HepG2 (cell line): ENCODE data around the gene GADD45A. TPM values are rescaled to one million over a fixed set of nuclear protein-coding genes. Genes with fewer than 3 reads are reported as not detected.

Source experiments
- GATAD1 ChIP-seq: IDR thresholded peaks from 2 replicates; pipeline ENCODE4 v1.6.1; 2016; ENCODE audit warnings: missing genetic modification reagents, missing compliant biosample characterization
- GTF3A ChIP-seq: sonication (generic); formaldehyde crosslinking; conservative IDR thresholded peaks from 2 replicates; pipeline ENCODE4 v1.4.0; 2020; ENCODE audit warnings: mild to moderate bottlenecking, missing genetic modification reagents
- ISL2 ChIP-seq: sonication (generic); formaldehyde crosslinking; IDR thresholded peaks from 2 replicates; pipeline ENCODE4 v1.5.0; 2020; ENCODE audit warnings: missing genetic modification reagents
- LCORL ChIP-seq, 2 experiments: fragments of 450-650 bp in 1 of 2; sonication (generic) in 1 of 2; formaldehyde crosslinking in 1 of 2; IDR thresholded peaks; 2 replicates each; pipeline versions ENCODE4 v1.5.0 to v1.6.1; 2017 to 2020; ENCODE audit warnings: antibody characterized with exemption in 1 of 2, missing genetic modification reagents in 1 of 2
- MED13 ChIP-seq: sonication (generic); formaldehyde crosslinking; IDR thresholded peaks from 2 replicates; pipeline ENCODE4 v1.5.0; 2020; ENCODE audit warnings: missing genetic modification reagents
- PATZ1 ChIP-seq: sonication (generic); formaldehyde crosslinking; IDR thresholded peaks from 2 replicates; pipeline ENCODE4 v1.4.0; 2020; ENCODE audit warnings: missing genetic modification reagents
- RFXAP ChIP-seq: sonication (generic); formaldehyde crosslinking; IDR thresholded peaks from 2 replicates; pipeline ENCODE4 v1.4.0; 2020; ENCODE audit warnings: missing genetic modification reagents, borderline replicate concordance
- TCF7 ChIP-seq: sonication (generic); IDR thresholded peaks from 2 replicates; pipeline ENCODE4 v1.6.1; 2016; ENCODE audit warnings: antibody characterized with exemption, low read depth
- YEATS2 ChIP-seq: sonication (generic); formaldehyde crosslinking; IDR thresholded peaks from 2 replicates; pipeline ENCODE4 v1.4.0; 2020; ENCODE audit warnings: missing genetic modification reagents, borderline replicate concordance
- ZBTB10 ChIP-seq: sonication (generic); formaldehyde crosslinking; IDR thresholded peaks from 2 replicates; pipeline ENCODE4 v1.4.0; 2020; ENCODE audit warnings: missing genetic modification reagents, borderline replicate concordance
- ZBTB46 ChIP-seq: sonication (generic); formaldehyde crosslinking; IDR thresholded peaks from 2 replicates; pipeline ENCODE4 v1.4.0; 2020; ENCODE audit warnings: mild to moderate bottlenecking, missing genetic modification reagents, borderline replicate concordance
- ZNF142 ChIP-seq: sonication (generic); formaldehyde crosslinking; IDR thresholded peaks from 2 replicates; pipeline ENCODE4 v1.4.0; 2020; ENCODE audit warnings: missing genetic modification reagents
- ZNF790 ChIP-seq: sonication (generic); formaldehyde crosslinking; IDR thresholded peaks from 2 replicates; pipeline ENCODE4 v1.8.0; 2022; ENCODE audit warnings: missing genetic modification reagents, mild to moderate bottlenecking, borderline replicate concordance
- ZSCAN30 ChIP-seq: sonication (generic); formaldehyde crosslinking; IDR thresholded peaks from 2 replicates; pipeline ENCODE4 v1.5.0; 2020; ENCODE audit warnings: mild to moderate bottlenecking, missing genetic modification reagents
- polyA plus RNA-seq, 8 experiments: library from polyadenylated mRNA; depleted of rRNA in 3 of 8; stranded (reverse) in 7 of 8; unstranded in 1 of 8; fragments of >200 nt; fragmentation: Illumina TruSeq in 4 of 8; extraction: Trizol in 4 of 8; gene quantifications; 2 replicates each; pipeline versions ENCODE4 v1.2.1 to v1.2.3, GENCODE V29; 2011 to 2016; ENCODE audit warnings: low read depth in 4 of 8, missing spikeins in 1 of 8, mixed read lengths in 1 of 8; ENCODE audit not compliant: insufficient read depth in 1 of 8
- total RNA-seq, 5 experiments: library from RNA; depleted of rRNA; stranded (reverse); fragments of >200 nt; fragmentation: Illumina TruSeq; extraction: Trizol; gene quantifications; 2 replicates each; pipeline ENCODE4 v1.2.3, GENCODE V29; 2016; ENCODE audit warnings: low read depth in 1 of 5

GADD45A gene
- total and polyA plus RNA-seq, 2 of the 13 experiments (the other 11 are each of a cell fraction or from before 2014, with no cell fraction given), result 33.2 to 46.2 TPM

GRCh38 chr1:67677930-67678329, 7.1 kb upstream of the GADD45A start (continued):
- no peak for TF ChIP-seq ZBTB10 (CRISPR knock-in tag)
- no peak for TF ChIP-seq MED13 (CRISPR knock-in tag)
- no peak for TF ChIP-seq GATAD1
- TF ChIP-seq TCF7, result no peak
- no peak for TF ChIP-seq GTF3A (CRISPR knock-in tag)
- TF ChIP-seq PATZ1 (CRISPR knock-in tag), result no peak
- TF ChIP-seq LCORL (IDR thresholded peaks at IDR 0.05), result no peak
- TF ChIP-seq LCORL (CRISPR knock-in tag; IDR thresholded peaks at IDR 0.05), result no peak
- no peak for TF ChIP-seq ZSCAN30
- no peak for TF ChIP-seq RFXAP (CRISPR knock-in tag)
- no peak for TF ChIP-seq ZBTB46 (CRISPR knock-in tag)
- no peak for TF ChIP-seq ZNF142 (CRISPR knock-in tag)
- no peak for TF ChIP-seq ZNF790
- TF ChIP-seq ISL2, result no peak
- no peak for TF ChIP-seq YEATS2
- TF ChIP-seq, all 625 proteins: peak for 0
